ES-I3 (cell line): ENCODE data around the gene HDDC3.
"Not testable (repeated sequence)": the region's sequence is repeated elsewhere in the genome, so short reads cannot be mapped to it uniquely, and the experiment has no call there.

Source experiments
- H3K36me3 ChIP-seq: 2 replicates; pipeline ENCODE4 v1.6.1; 2013; ENCODE audit warnings: mild to moderate bottlenecking, low read length, control low read depth, moderate library complexity; ENCODE audit not compliant: insufficient read depth
- H3K4me1 ChIP-seq: 2 replicates; pipeline ENCODE4 v1.6.1; 2013; ENCODE audit warnings: mild to moderate bottlenecking, control low read depth, low read length; ENCODE audit not compliant: insufficient read depth
- H3K9ac ChIP-seq: 2 replicates; pipeline ENCODE4 v1.6.1; 2013; ENCODE audit warnings: low read depth, mild to moderate bottlenecking, low read length, moderate library complexity
- H3K9me3 ChIP-seq: 2 replicates; pipeline ENCODE4 v1.6.1; 2013; ENCODE audit warnings: mild to moderate bottlenecking, low read length, moderate library complexity; ENCODE audit not compliant: control insufficient read depth, insufficient read depth

The HDDC3 gene

GRCh38 chr15:90903733-90904536 is 28.4 kb downstream of the HDDC3 start:
- peak overlapping the region; percentile 81 for H3K9ac ChIP-seq
- no peaks in the 10 kb centered on the region for H3K4me1 ChIP-seq
- H3K9me3 ChIP-seq, result no peaks in the 10 kb centered on the region
- no peaks in the 10 kb centered on the region; the same call in 1 of the 2 replicates for H3K36me3 ChIP-seq

GRCh38 chr15:90902840-90903732 is 29.3 kb downstream of the HDDC3 start, which contains the start of gene MAN2A2:
TSS of gene MAN2A2 (plus strand) at chr15:90903302. CDS start at chr15:90904208, 906 bp downstream.
- peak within 1 kb of the TSS; percentile 81 for H3K9ac ChIP-seq
- H3K4me1 ChIP-seq, result no peaks in the 10 kb centered on the region
- H3K36me3 ChIP-seq, result no peaks in the 10 kb centered on the region; the same call in 1 of the 2 replicates
- H3K9me3 ChIP-seq, result no peaks in the 10 kb centered on the region

GRCh38 chr15:90902040-90902839 is 30.1 kb downstream of the HDDC3 start:
- no peaks in the 10 kb centered on the region for H3K9me3 ChIP-seq
- no peaks in the 10 kb centered on the region for H3K36me3 ChIP-seq
- no peaks in the 10 kb centered on the region for H3K4me1 ChIP-seq
- H3K9ac ChIP-seq, result peak overlapping the region; percentile 81

GRCh38 chr15:90901175-90902039 is 30.9 kb downstream of the HDDC3 start:
- Histone ChIP-seq H3K9ac (peak overlapping the region; percentile 81; the same call in 1 of the 2 replicates), H3K36me3 (no peaks in the 10 kb centered on the region), H3K4me1 (no peaks in the 10 kb centered on the region), H3K9me3 (no peaks in the 10 kb centered on the region)

GRCh38 chr15:90897131-90897655 is 35.2 kb downstream of the HDDC3 start:
- H3K4me1 ChIP-seq, H3K36me3 ChIP-seq, H3K9ac ChIP-seq, H3K9me3 ChIP-seq: not testable (repeated sequence)

GRCh38 chr15:90895571-90896117 is 36.7 kb downstream of the HDDC3 start:
- Histone ChIP-seq H3K9me3 (no peaks in the 10 kb centered on the region), H3K4me1 (no peaks in the 10 kb centered on the region), H3K36me3 (no peaks in the 10 kb centered on the region; the same call in 1 of the 2 replicates), H3K9ac (no peak overlapping the region)

GRCh38 chr15:90893175-90894090 is 38.9 kb downstream of the HDDC3 start:
- Histone ChIP-seq H3K9ac (no peak overlapping the region), H3K36me3 (no peaks in the 10 kb centered on the region; the same call in 1 of the 2 replicates), H3K4me1 (no peaks in the 10 kb centered on the region), H3K9me3 (no peaks in the 10 kb centered on the region)

GRCh38 chr15:90892498-90893174 is 39.7 kb downstream of the HDDC3 start:
- Histone ChIP-seq H3K9me3 (no peaks in the 10 kb centered on the region), H3K36me3 (peaks cover under 1% of the 10 kb centered on the region), H3K4me1 (no peaks in the 10 kb centered on the region), H3K9ac (no peak overlapping the region)

- no peak overlapping the region for H3K9ac ChIP-seq
- H3K9me3 ChIP-seq, result no peaks in the 10 kb centered on the region
- no peaks in the 10 kb centered on the region for H3K4me1 ChIP-seq
- peaks cover 4% of the 10 kb centered on the region for H3K36me3 ChIP-seq
Measured at GRCh38 chr15:90892023-90892422, 40.3 kb downstream of the HDDC3 start.

- no peaks in the 10 kb centered on the region for H3K4me1 ChIP-seq
- no peaks in the 10 kb centered on the region for H3K9me3 ChIP-seq
- H3K9ac ChIP-seq, result no peak overlapping the region
- peaks cover 4% of the 10 kb centered on the region for H3K36me3 ChIP-seq
Measured at GRCh38 chr15:90891346-90891949, 40.9 kb downstream of the HDDC3 start.

GRCh38 chr15:90890839-90891238 is 41.5 kb downstream of the HDDC3 start:
- no peaks in the 10 kb centered on the region for H3K9me3 ChIP-seq
- no peak overlapping the region for H3K9ac ChIP-seq
- peaks cover 4% of the 10 kb centered on the region for H3K36me3 ChIP-seq
- no peaks in the 10 kb centered on the region for H3K4me1 ChIP-seq
